Measurements from ENCODE around the gene ITFG2. TPM values are rescaled to one million over a fixed set of nuclear protein-coding genes. Genes with fewer than 3 reads are reported as not detected.

The ITFG2 gene
- total RNA-seq, 3 donors from 2014 or later (not counting 1 experiment from before 2014, with no cell fraction given): 58.6 to 72.0 (median 59.9) TPM

DNA sequence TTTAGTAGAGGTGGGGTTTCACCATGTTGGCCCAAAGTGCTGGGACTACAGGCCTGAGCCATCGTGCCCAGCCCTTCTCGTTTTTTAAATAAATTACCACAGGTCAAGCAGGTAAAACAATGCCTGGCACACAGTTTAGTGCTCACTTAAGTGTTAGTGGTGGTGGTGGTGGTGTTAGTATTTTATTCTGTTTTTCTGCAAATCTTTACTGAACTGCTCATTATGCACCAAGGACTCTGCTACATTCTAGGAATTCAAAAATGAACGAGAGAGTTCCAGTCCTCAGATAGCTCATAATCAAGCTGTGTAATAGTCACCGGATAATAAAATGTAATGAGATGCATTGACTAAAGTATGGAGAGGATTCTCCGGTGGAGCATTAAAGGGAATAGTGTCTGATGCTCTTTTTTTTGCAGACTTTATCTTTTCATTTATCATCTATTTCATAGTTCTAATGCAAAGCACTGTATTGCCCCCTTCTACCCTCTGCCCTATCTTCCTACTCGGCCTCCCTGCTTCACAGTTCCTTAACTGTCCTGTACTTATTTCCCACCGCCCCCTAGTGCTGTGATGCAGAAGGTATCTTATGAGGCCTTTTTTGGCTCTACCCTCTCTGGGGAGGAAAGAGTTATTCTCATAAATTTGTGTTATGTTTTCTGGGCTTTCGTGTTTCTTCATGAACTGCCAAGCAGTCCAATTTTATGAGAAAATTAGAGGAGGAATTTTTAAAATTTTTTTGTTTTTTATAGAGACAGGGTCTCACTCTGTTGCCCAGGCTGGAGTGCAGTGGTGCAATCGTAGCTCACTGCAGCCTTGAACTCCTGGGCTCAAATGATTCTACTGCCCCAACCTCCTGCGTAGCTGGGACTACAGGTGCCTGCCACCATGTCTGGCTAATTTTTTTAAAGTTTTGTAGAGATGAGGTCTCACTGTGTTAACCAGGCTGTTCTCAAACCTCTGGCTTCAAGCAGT lies 1.0 kb downstream of the ITFG2 start:
- TF ChIP-seq, protein P1, sequence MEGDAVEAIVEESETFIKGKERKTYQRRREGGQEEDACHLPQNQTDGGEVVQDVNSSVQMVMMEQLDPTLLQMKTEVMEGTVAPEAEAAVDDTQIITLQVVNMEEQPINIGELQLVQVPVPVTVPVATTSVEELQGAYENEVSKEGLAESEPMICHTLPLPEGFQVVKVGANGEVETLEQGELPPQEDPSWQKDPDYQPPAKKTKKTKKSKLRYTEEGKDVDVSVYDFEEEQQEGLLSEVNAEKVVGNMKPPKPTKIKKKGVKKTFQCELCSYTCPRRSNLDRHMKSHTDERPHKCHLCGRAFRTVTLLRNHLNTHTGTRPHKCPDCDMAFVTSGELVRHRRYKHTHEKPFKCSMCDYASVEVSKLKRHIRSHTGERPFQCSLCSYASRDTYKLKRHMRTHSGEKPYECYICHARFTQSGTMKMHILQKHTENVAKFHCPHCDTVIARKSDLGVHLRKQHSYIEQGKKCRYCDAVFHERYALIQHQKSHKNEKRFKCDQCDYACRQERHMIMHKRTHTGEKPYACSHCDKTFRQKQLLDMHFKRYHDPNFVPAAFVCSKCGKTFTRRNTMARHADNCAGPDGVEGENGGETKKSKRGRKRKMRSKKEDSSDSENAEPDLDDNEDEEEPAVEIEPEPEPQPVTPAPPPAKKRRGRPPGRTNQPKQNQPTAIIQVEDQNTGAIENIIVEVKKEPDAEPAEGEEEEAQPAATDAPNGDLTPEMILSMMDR (IDR thresholded peaks at IDR 0.05): peak; percentile 38
- Histone ChIP-seq H3K27me3 (ENCODE audit: control insufficient read depth, insufficient read depth, low read length) (no peaks in the 10 kb centered on the region), H3K27ac (ENCODE audit: low read length) (peak overlapping the region; percentile 94), H3K9me3 (ENCODE audit: control insufficient read depth, insufficient read depth, low read length) (no peaks in the 10 kb centered on the region), H3K36me3 (ENCODE audit: control insufficient read depth, insufficient read depth, low read length) (peaks cover 13% of the 10 kb centered on the region), H3K4me1 (ENCODE audit: control insufficient read depth, insufficient read depth, low read length) (peaks cover 9% of the 10 kb centered on the region), H3K4me3 (ENCODE audit: low read length) (peak overlapping the region; percentile 94)
- no peaks in the 10 kb centered on the region for H3K9me3 Mint-ChIP-seq
- 30% methylated on average over 7 of the region's 10 CpGs for WGBS (ENCODE audit: insufficient coverage)
- DNase-seq: peak in 1 of 2 donors; percentile 72
- H3K27ac Mint-ChIP-seq: peak overlapping the region; percentile 97 to 100
- peak overlapping the region; percentile 100 for H3K4me3 Mint-ChIP-seq
- H3K36me3 Mint-ChIP-seq: no peaks in the 10 kb centered on the region
- H3K27me3 Mint-ChIP-seq (ENCODE audit: low read depth in 2 of 2): no peaks in the 10 kb centered on the region
- peaks cover 18 to 24% of the 10 kb centered on the region in 2 donors for H3K4me1 Mint-ChIP-seq
- ATAC-seq: no peak
- intact Hi-C loops (cut with micrococcal nuclease): loop anchor here (2.0 kb wide), 2 partner anchors 17 to 123 kb away; no protein-coding TSS in a partner anchor

DNA sequence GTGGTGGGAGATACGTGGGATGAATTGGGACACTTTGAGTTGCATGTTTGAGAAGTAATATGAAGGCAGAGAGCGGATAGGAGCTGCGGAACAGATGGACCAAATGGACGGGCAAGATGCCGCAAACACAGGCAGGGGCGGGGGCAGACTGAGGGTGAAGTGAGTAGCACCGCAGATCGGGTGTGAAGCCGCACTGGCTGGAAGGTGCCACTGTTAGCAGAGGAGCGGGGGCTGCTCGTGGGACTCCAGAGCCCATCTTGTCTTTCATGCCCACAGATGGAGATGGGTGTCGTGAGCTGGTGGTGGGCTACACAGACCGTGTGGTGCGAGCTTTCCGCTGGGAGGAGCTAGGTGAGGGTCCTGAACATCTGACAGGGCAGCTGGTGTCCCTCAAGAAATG lies 7.3 kb downstream of the ITFG2 start:
- H3K27me3 ChIP-seq (ENCODE audit: control insufficient read depth, insufficient read depth, low read length): no peaks in the 10 kb centered on the region
- DNase-seq: no peak

DNA sequence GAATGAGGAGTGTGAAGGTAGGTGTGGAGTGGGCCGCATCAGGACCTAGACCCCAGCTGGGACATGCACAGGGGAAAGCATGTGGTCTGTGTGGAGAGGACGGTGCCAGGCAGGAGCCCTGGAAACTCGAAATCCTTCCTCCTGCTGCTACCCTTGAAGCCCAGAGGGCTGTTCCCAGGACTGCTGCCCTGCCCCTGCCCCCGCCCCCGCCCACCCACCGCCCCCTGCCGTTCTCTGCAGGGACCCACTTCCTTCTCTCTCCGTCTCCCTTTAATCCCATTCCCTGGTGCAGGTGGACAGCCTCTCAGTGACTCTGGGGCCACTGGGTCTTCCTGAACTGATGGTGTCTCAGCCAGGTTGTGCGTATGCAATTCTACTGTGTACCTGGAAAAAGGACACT lies 8.0 kb downstream of the ITFG2 start:
- Histone ChIP-seq H3K27ac (ENCODE audit: low read length) (no peak overlapping the region), H3K36me3 (ENCODE audit: control insufficient read depth, insufficient read depth, low read length) (peaks cover 71% of the 10 kb centered on the region), H3K27me3 (ENCODE audit: control insufficient read depth, insufficient read depth, low read length) (no peaks in the 10 kb centered on the region), H3K4me3 (ENCODE audit: low read length) (no peak overlapping the region), H3K4me1 (ENCODE audit: control insufficient read depth, insufficient read depth, low read length) (no peaks in the 10 kb centered on the region), H3K9me3 (ENCODE audit: control insufficient read depth, insufficient read depth, low read length) (no peaks in the 10 kb centered on the region)
- no peak for ATAC-seq
- Mint-ChIP-seq H3K4me1 (peaks cover 0 to 9% of the 10 kb centered on the region in 2 donors), H3K27me3 (ENCODE audit: low read depth in 2 of 2) (no peaks in the 10 kb centered on the region), H3K36me3 (no peaks in the 10 kb centered on the region), H3K4me3 (no peak overlapping the region), H3K9me3 (no peaks in the 10 kb centered on the region), H3K27ac (no peak overlapping the region)
- intact Hi-C loops (cut with micrococcal nuclease): no loop called here
- no peak for DNase-seq
- WGBS (ENCODE audit: insufficient coverage): 92% methylated on average over 7 of the region's 9 CpGs
- TF ChIP-seq, protein P1 (IDR thresholded peaks at IDR 0.05): no peak

More for the DNA sequence above, 7.3 kb downstream of the ITFG2 start:
- WGBS (ENCODE audit: insufficient coverage): 97% methylated on average over 15 of the region's 15 CpGs
- Histone ChIP-seq H3K27ac (ENCODE audit: low read length) (no peak overlapping the region), H3K9me3 (ENCODE audit: control insufficient read depth, insufficient read depth, low read length) (no peaks in the 10 kb centered on the region), H3K4me1 (ENCODE audit: control insufficient read depth, insufficient read depth, low read length) (no peaks in the 10 kb centered on the region), H3K4me3 (ENCODE audit: low read length) (no peak overlapping the region), H3K36me3 (ENCODE audit: control insufficient read depth, insufficient read depth, low read length) (peaks cover 64% of the 10 kb centered on the region)
- intact Hi-C loops (cut with micrococcal nuclease): no loop called here
- H3K4me3 Mint-ChIP-seq: no peak overlapping the region
- H3K27me3 Mint-ChIP-seq (ENCODE audit: low read depth in 2 of 2): no peaks in the 10 kb centered on the region
- peaks cover 0 to 13% of the 10 kb centered on the region in 2 donors for H3K4me1 Mint-ChIP-seq
- no peak overlapping the region for H3K27ac Mint-ChIP-seq
- no peaks in the 10 kb centered on the region for H3K9me3 Mint-ChIP-seq
- TF ChIP-seq, protein P1 (IDR thresholded peaks at IDR 0.05): no peak
- no peaks in the 10 kb centered on the region for H3K36me3 Mint-ChIP-seq
- ATAC-seq: no peak

All from natural killer cell (primary cell).